Activated CD4-positive, alpha-beta T cell treated with anti-CD3 and anti-CD28 coated beads, Interleukin-2, amount 10 ng/mL, durations not matched to agents 24 days and 14 days (primary cell): Measurements from ENCODE around the gene SHF. TPM values are rescaled to one million over a fixed set of nuclear protein-coding genes. Genes with fewer than 3 reads are reported as not detected.
"Not testable (repeated sequence)": the region's sequence is repeated elsewhere in the genome, so short reads cannot be mapped to it uniquely, and the experiment has no call there.

Experiments used
- DNase-seq: peaks from one replicate; pipeline ENCODE4 v3.0.0; 2022
- H3K27ac Mint-ChIP-seq: one replicate; pipeline ENCODE4 v1.8.0; 2022; ENCODE audit warnings: mild to moderate bottlenecking, mixed read lengths
- H3K27me3 Mint-ChIP-seq: one replicate; pipeline ENCODE4 v1.8.0; 2022; ENCODE audit warnings: mixed read lengths
- H3K36me3 Mint-ChIP-seq: one replicate; pipeline ENCODE4 v1.8.0; 2022; ENCODE audit warnings: low read depth, mild to moderate bottlenecking, mixed read lengths
- H3K4me1 Mint-ChIP-seq: one replicate; pipeline ENCODE4 v1.8.0; 2021; ENCODE audit warnings: mixed read lengths
- H3K4me3 Mint-ChIP-seq: one replicate; pipeline ENCODE4 v1.8.0; 2022; ENCODE audit warnings: mild to moderate bottlenecking, moderate library complexity, mixed read lengths
- H3K9me3 Mint-ChIP-seq: one replicate; pipeline ENCODE4 v1.8.0; 2021; ENCODE audit warnings: mixed read lengths
- intact Hi-C: fragments of 100-400 bp; cut with micrococcal nuclease; formaldehyde crosslinking; loops from one replicate; pipeline ENCODE4 v1.15.1; 2023
- total RNA-seq: library from RNA; stranded (reverse); gene quantifications from 2 replicates; pipeline ENCODE4 v1.2.3, GENCODE V29; 2022

SHF gene
- 14.4 and 16.1 TPM in 2 replicates for total RNA-seq

GRCh38 chr15:45187894-45188830, at the start of gene SHF:
Gene SHF (minus strand): TSS chr15:45187966. CDS start chr15:45187951, 15 bp downstream.
- Mint-ChIP-seq H3K27me3 (peaks cover 11% of the 10 kb centered on the region), H3K9me3 (no peaks in the 10 kb centered on the region), H3K4me3 (peak within 1 kb of the TSS; percentile 86), H3K36me3 (peaks cover 3% of the 10 kb centered on the region), H3K4me1 (peaks cover 26% of the 10 kb centered on the region), H3K27ac (peak within 1 kb of the TSS; percentile 95)
- intact Hi-C loops: loop anchor here (1.0 to 2.0 kb wide), 3 partner anchors 10 to 21 kb away; no protein-coding TSS in a partner anchor
- DNase-seq: peak; percentile 84

- H3K27ac Mint-ChIP-seq, H3K27me3 Mint-ChIP-seq, DNase-seq, H3K36me3 Mint-ChIP-seq, H3K4me3 Mint-ChIP-seq, H3K4me1 Mint-ChIP-seq, intact Hi-C loops: not testable (repeated sequence)
- peaks cover 28% of the 10 kb centered on the region for H3K9me3 Mint-ChIP-seq
Observed at GRCh38 chr15:45236806-45237205, 49.0 kb upstream of the SHF start.

- no peak overlapping the region for H3K27ac Mint-ChIP-seq
Observed at GRCh38 chr15:45234562-45235235, 46.9 kb upstream of the SHF start.

GRCh38 chr15:45231864-45232562, 44.2 kb upstream of the SHF start:
- Mint-ChIP-seq H3K4me1 (no peaks in the 10 kb centered on the region), H3K27me3 (peaks cover 7% of the 10 kb centered on the region), H3K9me3 (peaks cover 10% of the 10 kb centered on the region), H3K27ac (no peak overlapping the region), H3K4me3 (no peak overlapping the region), H3K36me3 (no peaks in the 10 kb centered on the region)
- intact Hi-C loops: no loop called here
- no peak for DNase-seq

More at GRCh38 chr15:45234562-45235235, 46.9 kb upstream of the SHF start:
- Mint-ChIP-seq H3K36me3 (no peaks in the 10 kb centered on the region), H3K4me1 (no peaks in the 10 kb centered on the region), H3K27me3 (peaks cover 5% of the 10 kb centered on the region), H3K4me3 (no peak overlapping the region), H3K9me3 (peaks cover 24% of the 10 kb centered on the region)
- intact Hi-C loops: no loop called here
- no peak for DNase-seq

GRCh38 chr15:45231132-45231531, 43.4 kb upstream of the SHF start:
- H3K4me1 Mint-ChIP-seq: no peaks in the 10 kb centered on the region
- H3K4me3 Mint-ChIP-seq: no peak overlapping the region
- no peaks in the 10 kb centered on the region for H3K36me3 Mint-ChIP-seq
- intact Hi-C loops: no loop called here
- peaks cover 6% of the 10 kb centered on the region for H3K9me3 Mint-ChIP-seq
- H3K27ac Mint-ChIP-seq: no peak overlapping the region
- H3K27me3 Mint-ChIP-seq: peaks cover 7% of the 10 kb centered on the region
- DNase-seq: no peak

- Mint-ChIP-seq H3K27ac (no peak overlapping the region), H3K27me3 (peaks cover 7% of the 10 kb centered on the region), H3K9me3 (peaks cover 6% of the 10 kb centered on the region), H3K4me3 (no peak overlapping the region), H3K4me1 (no peaks in the 10 kb centered on the region), H3K36me3 (no peaks in the 10 kb centered on the region)
- intact Hi-C loops: no loop called here
- DNase-seq: no peak
Observed at GRCh38 chr15:45230245-45230965, 42.6 kb upstream of the SHF start.

GRCh38 chr15:45228931-45229330, 41.2 kb upstream of the SHF start:
- H3K9me3 Mint-ChIP-seq: peaks cover 6% of the 10 kb centered on the region
- no peaks in the 10 kb centered on the region for H3K36me3 Mint-ChIP-seq
- intact Hi-C loops: no loop called here
- peaks cover 13% of the 10 kb centered on the region for H3K27me3 Mint-ChIP-seq
- H3K4me3 Mint-ChIP-seq: no peak overlapping the region
- no peak overlapping the region for H3K27ac Mint-ChIP-seq
- H3K4me1 Mint-ChIP-seq: no peaks in the 10 kb centered on the region
- DNase-seq: no peak

GRCh38 chr15:45225506-45226273, 37.9 kb upstream of the SHF start:
- Mint-ChIP-seq H3K4me3 (no peak overlapping the region), H3K9me3 (no peaks in the 10 kb centered on the region)

GRCh38 chr15:45224621-45225217, 37.0 kb upstream of the SHF start:
- DNase-seq: no peak
- no peaks in the 10 kb centered on the region for H3K36me3 Mint-ChIP-seq
- H3K27ac Mint-ChIP-seq: no peak overlapping the region
- H3K9me3 Mint-ChIP-seq: no peaks in the 10 kb centered on the region
- intact Hi-C loops: no loop called here
- H3K4me3 Mint-ChIP-seq: no peak overlapping the region
- no peaks in the 10 kb centered on the region for H3K4me1 Mint-ChIP-seq
- peaks cover 30% of the 10 kb centered on the region for H3K27me3 Mint-ChIP-seq

More at GRCh38 chr15:45225506-45226273, 37.9 kb upstream of the SHF start:
- DNase-seq: no peak
- intact Hi-C loops: no loop called here
- Mint-ChIP-seq H3K27ac (no peak overlapping the region), H3K36me3 (no peaks in the 10 kb centered on the region), H3K4me1 (no peaks in the 10 kb centered on the region), H3K27me3 (peaks cover 26% of the 10 kb centered on the region)

GRCh38 chr15:45221967-45222366, 34.2 kb upstream of the SHF start:
- H3K4me1 Mint-ChIP-seq: no peaks in the 10 kb centered on the region
- H3K27ac Mint-ChIP-seq: no peak overlapping the region
- H3K27me3 Mint-ChIP-seq: peaks cover 28% of the 10 kb centered on the region
- no peak overlapping the region for H3K4me3 Mint-ChIP-seq
- intact Hi-C loops: no loop called here
- H3K9me3 Mint-ChIP-seq: no peaks in the 10 kb centered on the region
- no peak for DNase-seq
- H3K36me3 Mint-ChIP-seq: no peaks in the 10 kb centered on the region

GRCh38 chr15:45221053-45221599, 33.4 kb upstream of the SHF start:
- H3K27me3 Mint-ChIP-seq: peaks cover 28% of the 10 kb centered on the region
- H3K36me3 Mint-ChIP-seq: no peaks in the 10 kb centered on the region
- no peak overlapping the region for H3K27ac Mint-ChIP-seq
- H3K4me1 Mint-ChIP-seq: no peaks in the 10 kb centered on the region
- no peak for DNase-seq
- intact Hi-C loops: no loop called here
- no peak overlapping the region for H3K4me3 Mint-ChIP-seq
- H3K9me3 Mint-ChIP-seq: no peaks in the 10 kb centered on the region

- intact Hi-C loops: no loop called here
- Mint-ChIP-seq H3K9me3 (no peaks in the 10 kb centered on the region), H3K4me1 (no peaks in the 10 kb centered on the region), H3K27me3 (peaks cover 13% of the 10 kb centered on the region), H3K36me3 (no peaks in the 10 kb centered on the region), H3K4me3 (no peak overlapping the region), H3K27ac (no peak overlapping the region)
- DNase-seq: no peak
Observed at GRCh38 chr15:45212493-45212892, 24.7 kb upstream of the SHF start.
